HG02623 (cell line): ENCODE measurements around the gene AVPR2.

Experiments used
- ATAC-seq: cut with Tn5 transposase; IDR thresholded peaks from one replicate; pipeline ENCODE4 v1.9.1; 2021; ENCODE audit warnings: moderate library complexity; ENCODE audit not compliant: unreplicated experiment

AVPR2 gene

DNA sequence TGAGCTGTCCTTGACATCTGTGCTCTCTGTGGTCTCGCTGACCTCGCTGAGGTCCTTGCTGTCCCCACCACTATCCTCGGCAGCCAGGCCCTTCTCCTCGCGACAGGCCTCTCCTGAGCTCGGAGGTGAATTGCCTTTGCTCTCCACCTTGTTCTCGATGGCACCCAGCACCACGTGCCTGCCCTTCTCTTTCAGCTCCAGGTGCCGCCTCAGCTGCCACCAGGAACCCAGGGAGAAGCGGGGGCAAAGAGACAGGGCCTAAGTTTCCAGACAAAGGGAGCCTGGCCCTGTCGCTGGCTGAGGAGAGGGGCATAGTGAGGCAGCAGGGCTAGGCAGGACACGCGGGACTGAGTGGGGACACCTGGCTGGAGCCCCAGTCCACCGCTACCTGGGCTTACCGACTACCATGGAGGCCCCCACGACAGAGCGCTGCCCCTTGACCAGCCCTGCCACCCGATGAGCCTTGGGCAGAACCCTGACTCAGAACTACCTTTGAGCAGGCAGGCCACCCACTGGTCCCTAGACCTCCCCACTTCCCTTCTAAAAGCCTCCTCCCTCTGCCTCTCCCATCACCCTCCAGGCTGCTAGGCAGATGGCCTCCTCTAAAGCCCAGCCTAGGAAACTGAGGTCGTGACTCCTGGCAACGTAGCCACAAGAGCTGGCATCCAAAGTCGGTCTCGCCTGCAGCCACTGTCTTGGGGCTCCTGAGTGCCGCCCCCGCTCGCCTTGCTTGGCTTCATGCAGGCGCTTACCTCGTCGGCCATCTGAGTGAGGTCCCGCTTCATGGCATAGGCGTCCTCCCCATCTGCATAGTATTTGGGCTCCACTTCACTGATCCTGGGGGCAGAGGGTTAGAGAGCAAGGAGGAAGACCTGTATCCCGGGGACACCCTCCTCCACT, 25.8 kb downstream of the AVPR2 start:
- ATAC-seq = no peak

DNA sequence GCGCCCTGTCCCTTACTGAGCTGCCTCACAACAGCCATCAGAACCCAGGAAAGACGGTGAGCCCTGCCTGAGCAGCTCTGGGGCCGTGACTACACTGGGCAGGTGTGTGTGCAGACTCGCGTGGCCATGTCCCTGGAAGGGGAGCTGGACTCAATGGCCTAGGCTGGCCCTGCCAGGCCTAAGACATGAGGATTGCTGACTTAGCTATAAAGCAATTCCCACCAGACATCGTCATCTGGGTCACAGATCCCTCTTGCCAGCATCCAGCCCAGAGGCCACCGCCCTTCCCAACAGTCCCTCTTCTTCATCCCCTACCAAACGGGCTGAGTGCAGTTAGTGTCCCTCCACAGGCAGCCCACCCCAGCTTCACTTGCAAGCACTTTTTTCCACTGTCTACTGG, 26.7 kb downstream of the AVPR2 start:
- ATAC-seq = no peak

DNA sequence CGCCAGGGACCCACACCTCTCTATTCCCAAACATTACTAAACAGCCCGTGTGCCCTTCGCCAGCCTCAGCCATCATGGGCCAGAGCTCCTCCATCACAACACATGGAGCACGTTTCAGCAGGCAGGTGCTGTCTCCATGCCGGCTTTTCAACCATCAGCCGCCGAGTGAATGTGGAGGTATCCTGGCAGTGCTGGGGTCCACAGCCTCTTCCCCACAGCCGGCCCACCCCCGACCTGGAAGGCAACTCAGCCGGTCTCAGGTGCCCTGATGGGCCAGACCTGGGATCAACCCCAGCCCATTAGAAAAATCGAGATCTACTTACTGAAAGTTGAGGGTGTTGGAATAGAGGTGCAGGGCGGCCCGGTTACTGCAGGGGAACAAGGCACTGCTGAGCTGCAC, 27.3 kb downstream of the AVPR2 start:
- no peak for ATAC-seq

- ATAC-seq = no peak
Measured at GRCh38 chrX:153932220-153932915, 27.9 kb downstream of the AVPR2 start.

GRCh38 chrX:153933748-153934147, 29.3 kb downstream of the AVPR2 start:
- no peak for ATAC-seq

- peak; percentile 17 for ATAC-seq
Measured at GRCh38 chrX:153934148-153934761, 29.8 kb downstream of the AVPR2 start.

GRCh38 chrX:153934762-153935325, 30.4 kb downstream of the AVPR2 start, which contains the start of gene NAA10:
Gene NAA10 (minus strand): TSS chrX:153935037. CDS start chrX:153934904, 133 bp downstream.
- ATAC-seq = peak; percentile 83

- ATAC-seq = peak; percentile 15
Measured at GRCh38 chrX:153935326-153935851, 30.9 kb downstream of the AVPR2 start.

- no peak for ATAC-seq
Measured at GRCh38 chrX:153937056-153937455, 32.6 kb downstream of the AVPR2 start.

DNA sequence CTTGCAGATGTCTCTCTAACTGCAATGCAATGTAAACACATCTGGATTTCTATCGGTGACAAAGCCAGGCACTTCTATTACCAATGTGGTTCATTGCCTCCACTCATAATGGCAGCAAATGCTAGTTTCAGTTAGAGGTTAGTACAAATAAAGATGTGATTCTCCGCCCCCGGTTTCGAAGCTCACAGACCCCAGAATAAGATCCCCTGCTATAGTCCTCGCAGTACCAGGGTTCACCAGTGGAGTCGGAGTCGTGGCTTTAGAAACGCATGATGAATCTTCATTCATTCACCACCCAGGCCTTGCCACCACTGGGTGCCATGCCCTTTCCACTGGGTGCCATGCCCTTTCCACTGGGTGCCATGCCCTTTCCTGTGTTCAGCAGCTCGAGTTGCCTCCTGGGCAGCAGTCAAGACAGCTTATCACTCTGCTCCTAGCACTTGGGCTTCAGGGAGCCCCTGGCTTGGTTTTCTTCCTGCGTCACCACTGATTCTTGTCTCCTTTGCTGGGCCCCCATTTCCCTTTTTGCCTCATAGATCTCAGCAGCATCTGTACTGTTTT, 33.8 kb downstream of the AVPR2 start:
- ATAC-seq = no peak

DNA sequence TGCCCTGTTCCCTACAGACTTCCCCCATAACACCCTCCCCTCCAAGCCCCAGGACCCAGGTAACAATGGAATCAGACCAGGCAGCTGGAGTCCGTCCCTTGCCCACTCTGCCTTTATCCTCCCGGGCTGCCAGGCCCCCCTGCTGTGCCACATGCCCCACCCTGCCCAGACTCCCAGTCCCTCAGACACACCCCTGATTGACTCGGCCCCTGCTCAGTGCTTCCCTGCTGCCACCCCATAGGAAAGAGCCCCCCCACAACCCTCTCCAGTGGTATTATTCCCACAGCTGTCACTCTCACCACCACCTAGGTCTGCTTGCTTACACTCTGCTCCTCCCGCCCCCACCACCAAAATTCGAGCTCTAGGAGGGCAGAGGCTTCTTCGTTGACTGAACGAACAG, 35.1 kb downstream of the AVPR2 start:
- no peak for ATAC-seq

DNA sequence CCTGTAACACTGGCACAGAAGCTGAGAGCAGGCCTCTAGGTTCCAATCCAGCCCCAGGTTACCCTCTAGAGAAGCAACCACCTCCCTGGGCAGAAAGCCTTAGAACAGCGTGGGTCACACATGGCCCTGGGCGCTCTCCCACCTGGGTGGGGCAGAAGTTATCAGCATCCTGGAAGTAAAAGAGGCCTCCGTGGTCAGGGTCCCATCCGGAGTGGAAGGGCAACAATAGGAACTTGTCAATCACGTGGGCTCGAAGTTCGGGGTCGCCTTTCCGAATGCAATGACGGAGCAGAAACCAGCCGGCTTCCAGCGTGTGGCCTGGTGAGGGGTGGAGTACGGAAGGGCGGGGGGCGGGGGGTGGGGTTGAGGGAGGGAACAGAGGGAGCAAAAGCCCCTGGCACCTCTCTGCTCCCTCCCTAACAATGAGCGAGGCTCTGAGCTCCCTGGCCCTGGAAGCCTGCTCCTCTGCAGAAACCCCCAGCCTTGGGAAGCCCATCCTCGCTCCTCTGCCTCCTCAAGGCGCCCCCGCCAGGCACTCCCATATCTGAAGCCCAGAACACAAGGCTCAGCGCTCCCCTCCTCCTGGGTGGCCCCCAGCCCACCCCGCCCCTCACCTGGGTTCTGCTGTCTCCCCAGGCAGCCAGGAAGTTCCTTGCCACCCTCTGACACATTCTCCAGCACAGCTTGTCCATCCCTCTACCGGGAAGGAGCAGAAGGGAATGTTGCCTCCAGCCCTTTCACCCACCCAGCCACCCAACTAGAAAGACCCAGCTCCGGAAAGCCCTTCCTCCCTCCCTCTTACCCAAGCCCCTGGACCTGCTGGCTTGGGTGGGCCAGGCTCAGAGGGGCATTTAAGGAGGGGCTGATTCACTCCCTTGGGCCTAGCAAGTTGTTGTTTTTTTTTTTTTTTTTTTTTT, 37.1 kb downstream of the AVPR2 start:
- no peak for ATAC-seq

- no peak for ATAC-seq
Measured at GRCh38 chrX:153944140-153944799, 39.8 kb downstream of the AVPR2 start, which contains the start of gene RENBP. Gene RENBP (minus strand): TSS chrX:153944643. CDS start chrX:153944610, 33 bp downstream.

GRCh38 chrX:153944800-153945150, 40.3 kb downstream of the AVPR2 start:
- ATAC-seq = no peak

- ATAC-seq = no peak
Measured at GRCh38 chrX:153945956-153946943, 41.8 kb downstream of the AVPR2 start.

GRCh38 chrX:153947009-153947769, 42.7 kb downstream of the AVPR2 start:
- peak; percentile 53 for ATAC-seq

- ATAC-seq = no peak
Measured at GRCh38 chrX:153948002-153948466, 43.6 kb downstream of the AVPR2 start.
